CD4-positive, alpha-beta T cell treated with Interleukin-12 subunit alpha and Interleukin-12 subunit beta, for 1 hour (primary cell): ENCODE data around the gene MOK.

ENCODE experiments used
- DNase-seq: peaks from one replicate; pipeline ENCODE4 v3.0.0-alpha.2; 2020

MOK gene

DNA sequence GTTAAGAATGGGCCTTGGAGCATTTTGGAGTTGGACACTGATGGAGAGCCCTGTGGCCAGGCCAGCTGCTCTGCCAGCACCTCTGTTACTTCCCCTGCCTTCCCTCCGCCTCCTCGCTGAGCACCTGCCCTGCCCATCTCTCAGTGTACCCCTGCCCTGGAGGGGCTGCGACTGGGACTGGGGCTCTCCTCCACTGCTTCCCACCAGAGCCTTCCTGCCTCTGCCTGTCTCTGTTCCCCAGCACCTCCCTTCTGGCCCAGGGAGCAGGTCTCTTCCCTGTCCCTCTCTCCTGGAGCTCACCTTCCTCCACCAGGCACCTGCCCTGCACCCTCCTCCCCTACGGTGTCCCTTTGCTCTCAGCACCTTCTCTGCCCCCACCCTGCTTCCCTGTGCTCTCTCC is 103.2 kb downstream of the MOK start:
- no peak for DNase-seq

DNA sequence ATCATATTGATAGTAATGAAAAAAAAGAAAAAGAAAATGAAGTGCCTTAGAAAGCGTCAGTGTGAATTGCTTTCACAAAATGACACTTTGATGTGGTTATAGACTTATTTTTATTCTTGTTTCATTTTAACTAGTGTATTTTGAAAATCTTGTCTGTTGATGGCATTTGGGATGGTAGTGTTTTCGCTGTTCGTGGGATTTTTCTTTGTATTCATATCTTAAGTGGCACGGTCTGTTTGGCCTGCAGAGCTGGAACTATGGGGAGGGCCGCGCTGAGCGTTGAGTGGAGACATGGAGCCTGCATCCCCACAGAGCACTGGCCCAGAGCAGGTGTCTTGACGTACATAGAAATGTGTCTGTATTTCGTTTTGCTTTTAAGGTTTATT is 103.6 kb downstream of the MOK start:
- DNase-seq = no peak

GRCh38 chr14:102200690-102201352 is 104.1 kb downstream of the MOK start:
- DNase-seq = peak; percentile 18

- DNase-seq = no peak
Measured at GRCh38 chr14:102197317-102197853, 107.6 kb downstream of the MOK start.

- no peak for DNase-seq
Measured at GRCh38 chr14:102196902-102197230, 108.1 kb downstream of the MOK start.

DNA sequence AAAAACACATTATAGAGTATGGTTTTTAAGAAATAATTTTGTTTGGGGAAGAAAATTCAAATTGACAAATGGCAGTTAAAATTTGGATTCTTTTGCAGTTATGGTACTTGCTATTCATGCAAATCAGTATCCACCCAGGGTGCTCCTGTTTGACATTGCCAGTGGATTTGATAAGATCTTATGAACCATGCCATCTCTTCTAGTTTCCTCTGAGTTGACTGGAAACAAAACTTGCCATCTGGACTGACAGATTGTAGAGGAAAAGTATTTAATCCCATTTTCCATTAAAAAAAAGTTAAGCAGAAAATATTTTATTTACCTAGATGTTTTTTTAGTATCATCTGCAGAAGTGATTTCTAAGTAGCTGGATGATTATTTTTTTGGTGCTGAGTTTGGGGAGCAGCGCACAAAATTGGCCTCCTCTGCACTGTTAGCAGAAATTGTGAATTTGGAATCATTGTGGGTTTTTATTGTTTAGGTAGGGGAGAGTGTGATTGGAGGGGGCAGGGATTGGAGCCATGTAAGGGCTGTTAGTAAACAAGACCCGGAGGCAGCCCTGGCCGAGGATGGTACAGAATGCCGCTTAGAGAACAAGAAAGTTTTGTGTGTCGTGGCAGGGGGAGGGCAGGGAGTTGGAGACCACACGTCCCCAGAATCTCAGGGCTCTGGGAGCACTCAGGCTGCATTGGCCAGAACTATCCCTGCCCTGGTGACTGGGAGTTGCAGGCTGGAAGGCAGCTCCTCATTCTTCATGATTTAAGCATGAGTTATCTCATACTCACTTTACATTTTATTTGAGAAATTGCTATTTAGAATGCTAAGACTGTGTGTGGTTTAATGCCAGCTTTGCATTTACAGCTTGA is 108.7 kb downstream of the MOK start:
- DNase-seq = no peak

GRCh38 chr14:102195446-102195845 is 109.5 kb downstream of the MOK start:
- DNase-seq = no peak

GRCh38 chr14:102194856-102195255 is 110.1 kb downstream of the MOK start:
- no peak for DNase-seq

DNA sequence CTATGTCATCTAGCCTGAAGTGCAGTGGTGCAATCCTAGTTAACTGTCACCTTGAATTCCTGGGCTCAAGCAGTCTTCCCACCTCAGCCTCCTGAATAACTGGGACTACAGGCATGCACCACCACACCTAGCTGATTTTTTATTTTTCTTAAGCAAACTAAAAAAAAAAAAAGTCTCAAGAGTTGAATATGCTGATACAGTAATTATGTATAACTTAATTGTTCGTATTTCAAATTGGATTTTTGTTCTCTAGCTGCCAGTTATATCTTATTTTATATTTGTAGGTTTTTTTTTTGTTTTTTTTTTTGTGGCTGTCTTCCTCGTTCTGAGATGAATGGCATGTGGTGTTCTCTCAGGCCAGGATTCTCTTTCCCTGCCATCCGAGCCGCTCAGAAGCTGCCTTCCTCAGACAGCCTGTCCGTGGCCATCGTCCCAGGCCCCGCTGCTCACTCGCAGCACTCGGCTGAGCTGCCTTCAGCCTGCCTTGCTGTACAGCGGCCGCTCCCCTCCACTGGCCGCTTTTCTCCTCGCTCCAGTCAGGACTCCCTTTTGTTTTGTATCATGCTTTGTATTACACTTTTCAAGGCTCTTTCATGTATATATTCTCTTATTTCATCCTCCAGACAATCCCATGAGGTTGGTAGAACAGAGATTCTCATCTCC is 112.0 kb downstream of the MOK start:
- no peak for DNase-seq

DNA sequence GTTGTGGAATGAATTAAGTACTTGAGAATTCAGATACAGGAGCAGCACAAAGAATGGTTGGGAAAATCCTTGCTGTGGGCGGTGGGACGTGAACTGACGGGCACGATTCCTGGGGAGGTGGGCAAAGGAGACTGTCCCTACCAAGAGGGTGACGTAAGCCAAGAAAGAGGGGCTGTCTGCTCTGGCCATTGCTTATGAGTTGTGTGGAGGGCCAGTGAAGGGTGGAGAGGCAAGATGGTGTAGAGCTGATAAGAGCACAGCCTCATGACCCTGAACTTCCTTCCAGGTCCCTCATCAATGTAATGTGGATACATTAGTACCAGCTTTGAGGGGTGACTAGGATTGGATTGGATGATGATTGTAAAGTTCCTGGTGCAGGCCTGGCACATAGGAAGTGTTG is 115.1 kb downstream of the MOK start:
- DNase-seq = no peak

DNA sequence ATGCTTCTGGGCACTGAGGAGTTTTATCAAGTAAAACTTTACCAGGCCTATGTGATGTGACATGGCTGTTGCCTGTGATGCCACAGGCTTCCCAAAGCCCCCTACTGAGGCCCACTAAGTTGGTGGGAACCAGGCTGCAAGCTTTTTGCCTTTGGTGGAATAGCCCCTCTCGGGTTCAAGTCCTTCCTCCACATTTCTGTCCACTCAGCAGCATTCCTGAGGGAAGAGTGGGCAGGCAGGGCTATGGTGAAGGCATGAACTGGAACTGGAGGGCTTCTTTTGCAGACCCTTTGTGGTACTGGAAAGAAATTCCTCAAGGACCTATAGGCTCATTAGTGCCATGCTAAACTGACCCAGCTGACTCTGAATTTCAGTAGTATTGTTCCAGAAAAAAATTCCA is 116.8 kb downstream of the MOK start:
- DNase-seq = no peak

DNA sequence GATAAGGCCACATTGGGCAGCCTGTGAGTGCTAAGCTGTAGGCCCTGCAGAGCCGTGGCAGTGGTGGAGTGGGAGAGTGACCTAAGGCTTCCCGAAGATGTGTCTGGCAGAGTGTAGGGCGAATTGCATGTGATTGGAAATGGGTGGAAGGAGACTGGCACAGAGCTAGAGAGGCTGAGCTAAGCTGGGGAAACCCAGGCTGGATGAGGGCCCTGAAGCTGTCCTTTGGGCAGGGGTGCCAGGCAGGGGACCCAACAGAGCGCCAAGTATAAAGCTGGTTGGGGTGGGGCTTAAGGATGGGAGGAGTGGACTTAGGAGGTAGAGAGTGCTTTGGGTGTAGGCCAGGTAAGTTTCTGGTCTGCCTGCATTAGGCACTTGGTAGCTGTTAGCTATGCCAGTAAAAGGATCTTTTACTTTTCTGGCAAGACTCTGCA is 117.4 kb downstream of the MOK start:
- no peak for DNase-seq

DNA sequence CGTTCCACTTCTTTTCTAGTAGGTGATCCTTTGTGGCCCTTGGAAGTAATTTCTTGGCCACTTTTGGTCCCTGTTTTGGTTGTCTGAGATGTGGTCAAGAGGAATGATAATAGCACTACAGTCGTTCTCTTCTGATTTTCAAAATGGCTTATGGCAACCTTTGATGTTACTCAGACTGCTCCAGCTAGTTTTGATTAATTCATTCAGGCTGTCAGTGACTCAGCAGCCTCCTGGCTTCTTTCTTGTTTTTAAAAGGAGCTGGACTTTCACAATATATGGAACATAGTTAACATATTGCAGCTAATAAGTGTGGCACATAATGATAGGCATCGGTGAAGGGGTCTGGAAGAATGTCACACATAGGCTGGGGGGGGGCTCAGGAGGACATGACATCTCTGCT is 117.9 kb downstream of the MOK start:
- no peak for DNase-seq

GRCh38 chr14:102185360-102185759 is 119.6 kb downstream of the MOK start:
- no peak for DNase-seq

DNA sequence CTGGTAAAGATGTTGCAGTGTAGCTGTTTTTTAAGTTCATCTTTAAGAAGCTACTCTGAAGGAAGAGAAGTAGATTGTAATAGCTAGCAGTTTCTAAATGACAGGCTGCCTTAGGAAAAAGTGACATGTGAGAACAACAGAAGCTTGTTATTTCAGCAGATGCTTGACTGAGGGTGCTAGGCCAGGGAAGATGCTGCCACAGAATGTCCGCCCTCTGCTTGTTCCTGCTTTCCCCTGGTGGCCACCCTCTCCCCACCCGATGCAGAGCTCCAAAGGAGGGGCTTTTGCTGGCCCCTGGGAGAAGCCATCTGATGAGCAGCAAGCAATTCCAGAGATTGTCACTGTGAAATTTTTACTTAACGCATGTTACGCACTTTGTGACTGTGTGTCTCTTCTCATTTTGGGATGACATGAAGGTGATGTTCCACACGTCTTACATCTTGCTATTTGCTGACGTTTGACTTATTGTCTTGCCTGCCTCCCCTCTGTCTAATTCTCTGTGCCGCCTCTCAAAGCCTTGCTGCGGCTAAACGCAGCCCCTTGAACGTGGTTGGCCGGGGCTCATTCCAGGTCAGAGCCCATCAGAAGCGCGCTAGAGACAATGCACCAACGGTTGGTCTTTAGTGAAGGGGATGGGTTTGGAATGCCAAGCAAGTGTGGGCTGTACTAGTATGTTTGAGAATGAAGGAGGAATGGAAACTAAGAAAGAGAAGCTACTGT is 120.5 kb downstream of the MOK start:
- DNase-seq = no peak

GRCh38 chr14:102183886-102184285 is 121.1 kb downstream of the MOK start:
- no peak for DNase-seq

- no peak for DNase-seq
Measured at GRCh38 chr14:102182936-102183619, 121.9 kb downstream of the MOK start.

DNA sequence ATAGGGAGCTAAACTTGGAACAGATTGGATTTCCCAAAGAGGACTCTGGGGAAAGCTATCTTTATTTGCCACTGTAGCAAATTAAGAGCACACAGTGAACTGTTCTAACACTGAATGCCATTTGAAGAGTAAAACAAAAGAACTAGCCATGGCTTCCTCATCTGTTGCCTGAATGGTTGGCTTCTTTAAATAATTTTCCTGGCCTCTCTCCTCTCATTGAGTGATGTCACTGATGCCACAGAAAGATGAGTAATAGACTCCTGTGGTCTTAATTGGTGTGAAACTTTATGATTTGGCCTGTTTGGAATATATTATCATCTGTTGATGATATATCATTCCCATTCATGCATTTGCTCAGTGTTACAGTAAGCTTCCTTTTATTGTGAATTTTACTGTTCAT is 122.8 kb downstream of the MOK start:
- no peak for DNase-seq

DNA sequence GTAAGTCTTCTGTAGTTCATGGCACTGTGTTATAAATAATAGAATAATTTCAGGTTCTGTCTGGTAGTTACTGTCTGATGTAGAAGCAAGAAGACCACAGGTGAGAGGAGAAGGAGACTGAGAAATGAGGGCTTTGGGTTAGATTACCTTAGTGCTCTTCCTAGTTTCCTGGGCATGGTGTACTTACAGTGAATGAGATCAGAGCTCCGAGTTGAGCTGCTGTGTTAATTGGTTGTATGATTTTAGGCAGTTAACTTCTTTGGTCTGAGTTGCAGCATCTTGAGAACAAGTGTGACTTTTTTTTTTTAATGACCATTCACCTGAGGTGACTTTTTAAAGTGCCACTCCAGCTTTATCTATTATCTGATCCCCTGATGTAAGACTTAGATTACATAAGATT is 123.8 kb downstream of the MOK start:
- DNase-seq = no peak

GRCh38 chr14:102180248-102180998 is 124.5 kb downstream of the MOK start:
- DNase-seq = no peak
